SK-N-SH (cell line): ENCODE results near the gene MAPK14.

ENCODE experiments used
- ELF1 ChIP-seq: IDR thresholded peaks from 2 replicates; pipeline ENCODE4 v1.4.0; 2012
- EP300 ChIP-seq, 2 experiments: IDR thresholded peaks; 2 replicates each; pipeline versions ENCODE4 v1.4.0 to v1.6.1; 2012; ENCODE audit warnings: borderline replicate concordance in 1 of 2, low read depth in 1 of 2, low read length in 1 of 2
- FOSL2 ChIP-seq: IDR thresholded peaks from 2 replicates; pipeline ENCODE4 v1.4.0; 2012; ENCODE audit warnings: low read depth, mild to moderate bottlenecking, moderate library complexity, borderline replicate concordance
- MXI1 ChIP-seq: IDR thresholded peaks from 2 replicates; pipeline ENCODE4 v1.6.1; 2012; ENCODE audit warnings: mild to moderate bottlenecking, low read depth, low read length, improper control_type of control experiment
- NRF1 ChIP-seq: IDR thresholded peaks from 2 replicates; pipeline ENCODE4 v1.6.1; 2012; ENCODE audit warnings: low read depth, mild to moderate bottlenecking, low read length
- POLR2AphosphoS5 ChIP-seq: IDR thresholded peaks from 2 replicates; pipeline ENCODE4 v1.6.1; 2012; ENCODE audit warnings: low read depth, low read length
- RAD21 ChIP-seq: IDR thresholded peaks from 2 replicates; pipeline ENCODE4 v1.6.1; 2012; ENCODE audit warnings: mild to moderate bottlenecking, low read length
- RXRA ChIP-seq: IDR thresholded peaks from 2 replicates; pipeline ENCODE4 v1.4.0; 2012; ENCODE audit warnings: low read depth, mild to moderate bottlenecking, borderline replicate concordance
- SMC3 ChIP-seq: IDR thresholded peaks from 2 replicates; pipeline ENCODE4 v1.6.1; 2012; ENCODE audit warnings: low read depth, low read length, improper control_type of control experiment
- TF ChIP-seq, protein P1 (sequence below): fragments of 200-600 bp; sonication (generic); IDR thresholded peaks from 2 replicates; pipeline ENCODE4 v1.6.1; 2017; ENCODE audit warnings: antibody characterized with exemption, mild to moderate bottlenecking, moderate library complexity
- TF ChIP-seq, protein P2 (sequence below): IDR thresholded peaks from 2 replicates; pipeline ENCODE4 v1.4.0; 2012; ENCODE audit warnings: low read depth, borderline replicate concordance
- TF ChIP-seq, protein P3 (sequence below): IDR thresholded peaks from 2 replicates; pipeline ENCODE4 v1.6.1; 2012; ENCODE audit warnings: mild to moderate bottlenecking, low read depth, low read length, moderate library complexity
- TF ChIP-seq, protein P4 (sequence below): IDR thresholded peaks from 2 replicates; pipeline ENCODE4 v1.4.0; 2012; ENCODE audit warnings: low read depth, borderline replicate concordance

DNA sequence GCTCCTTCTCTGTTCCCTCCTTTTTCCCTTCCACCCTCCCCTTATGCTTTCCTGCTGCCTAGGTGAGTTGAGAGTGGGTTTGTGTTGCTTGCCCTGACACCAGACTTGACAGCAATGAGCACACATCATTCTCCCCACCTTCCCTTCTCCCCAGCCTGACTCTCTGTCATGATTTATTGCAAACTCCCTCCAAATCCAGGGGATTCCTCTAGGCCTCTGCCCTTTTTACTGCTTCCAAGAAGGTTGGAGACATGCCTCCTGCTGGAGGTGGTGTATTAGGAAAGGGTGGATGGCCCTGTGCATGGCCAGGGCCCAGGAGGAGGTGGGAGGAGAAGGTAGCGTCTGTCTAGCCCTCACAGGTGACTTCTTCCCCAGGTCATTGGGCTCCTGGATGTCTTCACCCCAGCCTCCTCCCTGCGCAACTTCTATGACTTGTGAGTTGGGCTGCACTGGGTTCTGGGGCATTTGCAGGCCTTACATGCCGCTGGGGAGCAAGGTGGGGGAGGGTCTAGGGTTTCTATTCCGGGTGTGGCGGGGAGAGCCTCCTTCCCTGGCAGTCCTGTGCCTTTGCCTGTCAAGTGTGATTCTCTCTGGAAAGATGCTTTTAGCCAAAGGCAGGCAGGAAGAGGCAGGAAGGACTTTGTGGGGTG is 104.8 kb downstream of the MAPK14 start:
- TF ChIP-seq MXI1 (no peak), EP300 (IDR thresholded peaks at IDR 0.05; ENCODE audit: borderline replicate concordance in 1 of 2, low read depth in 1 of 2, low read length in 1 of 2) (no peak), RXRA (no peak), SMC3 (no peak), RAD21 (no peak), POLR2AphosphoS5 (no peak), NRF1 (no peak), ELF1 (no peak), FOSL2 (no peak)
- TF ChIP-seq, protein P1, sequence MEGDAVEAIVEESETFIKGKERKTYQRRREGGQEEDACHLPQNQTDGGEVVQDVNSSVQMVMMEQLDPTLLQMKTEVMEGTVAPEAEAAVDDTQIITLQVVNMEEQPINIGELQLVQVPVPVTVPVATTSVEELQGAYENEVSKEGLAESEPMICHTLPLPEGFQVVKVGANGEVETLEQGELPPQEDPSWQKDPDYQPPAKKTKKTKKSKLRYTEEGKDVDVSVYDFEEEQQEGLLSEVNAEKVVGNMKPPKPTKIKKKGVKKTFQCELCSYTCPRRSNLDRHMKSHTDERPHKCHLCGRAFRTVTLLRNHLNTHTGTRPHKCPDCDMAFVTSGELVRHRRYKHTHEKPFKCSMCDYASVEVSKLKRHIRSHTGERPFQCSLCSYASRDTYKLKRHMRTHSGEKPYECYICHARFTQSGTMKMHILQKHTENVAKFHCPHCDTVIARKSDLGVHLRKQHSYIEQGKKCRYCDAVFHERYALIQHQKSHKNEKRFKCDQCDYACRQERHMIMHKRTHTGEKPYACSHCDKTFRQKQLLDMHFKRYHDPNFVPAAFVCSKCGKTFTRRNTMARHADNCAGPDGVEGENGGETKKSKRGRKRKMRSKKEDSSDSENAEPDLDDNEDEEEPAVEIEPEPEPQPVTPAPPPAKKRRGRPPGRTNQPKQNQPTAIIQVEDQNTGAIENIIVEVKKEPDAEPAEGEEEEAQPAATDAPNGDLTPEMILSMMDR, result no peak
- TF ChIP-seq, protein P2, sequence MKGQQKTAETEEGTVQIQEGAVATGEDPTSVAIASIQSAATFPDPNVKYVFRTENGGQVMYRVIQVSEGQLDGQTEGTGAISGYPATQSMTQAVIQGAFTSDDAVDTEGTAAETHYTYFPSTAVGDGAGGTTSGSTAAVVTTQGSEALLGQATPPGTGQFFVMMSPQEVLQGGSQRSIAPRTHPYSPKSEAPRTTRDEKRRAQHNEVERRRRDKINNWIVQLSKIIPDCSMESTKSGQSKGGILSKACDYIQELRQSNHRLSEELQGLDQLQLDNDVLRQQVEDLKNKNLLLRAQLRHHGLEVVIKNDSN, result no peak
- TF ChIP-seq, protein P3, sequence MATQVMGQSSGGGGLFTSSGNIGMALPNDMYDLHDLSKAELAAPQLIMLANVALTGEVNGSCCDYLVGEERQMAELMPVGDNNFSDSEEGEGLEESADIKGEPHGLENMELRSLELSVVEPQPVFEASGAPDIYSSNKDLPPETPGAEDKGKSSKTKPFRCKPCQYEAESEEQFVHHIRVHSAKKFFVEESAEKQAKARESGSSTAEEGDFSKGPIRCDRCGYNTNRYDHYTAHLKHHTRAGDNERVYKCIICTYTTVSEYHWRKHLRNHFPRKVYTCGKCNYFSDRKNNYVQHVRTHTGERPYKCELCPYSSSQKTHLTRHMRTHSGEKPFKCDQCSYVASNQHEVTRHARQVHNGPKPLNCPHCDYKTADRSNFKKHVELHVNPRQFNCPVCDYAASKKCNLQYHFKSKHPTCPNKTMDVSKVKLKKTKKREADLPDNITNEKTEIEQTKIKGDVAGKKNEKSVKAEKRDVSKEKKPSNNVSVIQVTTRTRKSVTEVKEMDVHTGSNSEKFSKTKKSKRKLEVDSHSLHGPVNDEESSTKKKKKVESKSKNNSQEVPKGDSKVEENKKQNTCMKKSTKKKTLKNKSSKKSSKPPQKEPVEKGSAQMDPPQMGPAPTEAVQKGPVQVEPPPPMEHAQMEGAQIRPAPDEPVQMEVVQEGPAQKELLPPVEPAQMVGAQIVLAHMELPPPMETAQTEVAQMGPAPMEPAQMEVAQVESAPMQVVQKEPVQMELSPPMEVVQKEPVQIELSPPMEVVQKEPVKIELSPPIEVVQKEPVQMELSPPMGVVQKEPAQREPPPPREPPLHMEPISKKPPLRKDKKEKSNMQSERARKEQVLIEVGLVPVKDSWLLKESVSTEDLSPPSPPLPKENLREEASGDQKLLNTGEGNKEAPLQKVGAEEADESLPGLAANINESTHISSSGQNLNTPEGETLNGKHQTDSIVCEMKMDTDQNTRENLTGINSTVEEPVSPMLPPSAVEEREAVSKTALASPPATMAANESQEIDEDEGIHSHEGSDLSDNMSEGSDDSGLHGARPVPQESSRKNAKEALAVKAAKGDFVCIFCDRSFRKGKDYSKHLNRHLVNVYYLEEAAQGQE, result no peak
- TF ChIP-seq, protein P4, sequence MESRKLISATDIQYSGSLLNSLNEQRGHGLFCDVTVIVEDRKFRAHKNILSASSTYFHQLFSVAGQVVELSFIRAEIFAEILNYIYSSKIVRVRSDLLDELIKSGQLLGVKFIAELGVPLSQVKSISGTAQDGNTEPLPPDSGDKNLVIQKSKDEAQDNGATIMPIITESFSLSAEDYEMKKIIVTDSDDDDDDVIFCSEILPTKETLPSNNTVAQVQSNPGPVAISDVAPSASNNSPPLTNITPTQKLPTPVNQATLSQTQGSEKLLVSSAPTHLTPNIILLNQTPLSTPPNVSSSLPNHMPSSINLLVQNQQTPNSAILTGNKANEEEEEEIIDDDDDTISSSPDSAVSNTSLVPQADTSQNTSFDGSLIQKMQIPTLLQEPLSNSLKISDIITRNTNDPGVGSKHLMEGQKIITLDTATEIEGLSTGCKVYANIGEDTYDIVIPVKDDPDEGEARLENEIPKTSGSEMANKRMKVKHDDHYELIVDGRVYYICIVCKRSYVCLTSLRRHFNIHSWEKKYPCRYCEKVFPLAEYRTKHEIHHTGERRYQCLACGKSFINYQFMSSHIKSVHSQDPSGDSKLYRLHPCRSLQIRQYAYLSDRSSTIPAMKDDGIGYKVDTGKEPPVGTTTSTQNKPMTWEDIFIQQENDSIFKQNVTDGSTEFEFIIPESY, result no peak
